Astrocyte (in vitro differentiated cells and primary cell): ENCODE data around the gene CMTR1.

Source experiments
- EZH2 ChIP-seq: IDR thresholded peaks from 2 replicates; pipeline ENCODE4 v1.6.1; 2012; ENCODE audit warnings: mild to moderate bottlenecking, low read length, inconsistent platforms; ENCODE audit not compliant: insufficient read depth
- TF ChIP-seq, protein P1 (sequence below): IDR thresholded peaks from 2 replicates; pipeline ENCODE4 v1.5.1; 2011; ENCODE audit warnings: low read depth, mild to moderate bottlenecking, inconsistent platforms, low read length, moderate library complexity; ENCODE audit not compliant: insufficient read depth

DNA sequence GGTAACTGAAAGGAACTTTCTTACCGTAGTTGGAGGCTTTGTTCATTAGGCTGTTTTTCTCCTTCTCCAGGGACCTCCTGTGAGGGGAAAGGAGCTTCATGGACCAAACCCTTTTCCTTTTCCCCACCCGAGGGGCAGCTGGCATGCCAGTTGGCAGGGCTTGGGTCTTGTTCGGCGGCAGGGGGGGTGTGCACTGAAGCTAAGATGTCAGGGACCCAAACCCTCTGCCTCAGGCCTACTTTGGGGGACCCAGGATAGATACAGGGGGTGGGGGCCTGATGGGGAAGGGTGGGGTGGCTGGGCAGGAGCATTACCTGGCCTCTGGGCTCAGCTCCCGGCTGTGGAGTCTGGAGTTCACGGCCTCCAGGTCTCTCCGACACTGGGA is 51.8 kb downstream of the CMTR1 start:
- TF ChIP-seq, protein P1, sequence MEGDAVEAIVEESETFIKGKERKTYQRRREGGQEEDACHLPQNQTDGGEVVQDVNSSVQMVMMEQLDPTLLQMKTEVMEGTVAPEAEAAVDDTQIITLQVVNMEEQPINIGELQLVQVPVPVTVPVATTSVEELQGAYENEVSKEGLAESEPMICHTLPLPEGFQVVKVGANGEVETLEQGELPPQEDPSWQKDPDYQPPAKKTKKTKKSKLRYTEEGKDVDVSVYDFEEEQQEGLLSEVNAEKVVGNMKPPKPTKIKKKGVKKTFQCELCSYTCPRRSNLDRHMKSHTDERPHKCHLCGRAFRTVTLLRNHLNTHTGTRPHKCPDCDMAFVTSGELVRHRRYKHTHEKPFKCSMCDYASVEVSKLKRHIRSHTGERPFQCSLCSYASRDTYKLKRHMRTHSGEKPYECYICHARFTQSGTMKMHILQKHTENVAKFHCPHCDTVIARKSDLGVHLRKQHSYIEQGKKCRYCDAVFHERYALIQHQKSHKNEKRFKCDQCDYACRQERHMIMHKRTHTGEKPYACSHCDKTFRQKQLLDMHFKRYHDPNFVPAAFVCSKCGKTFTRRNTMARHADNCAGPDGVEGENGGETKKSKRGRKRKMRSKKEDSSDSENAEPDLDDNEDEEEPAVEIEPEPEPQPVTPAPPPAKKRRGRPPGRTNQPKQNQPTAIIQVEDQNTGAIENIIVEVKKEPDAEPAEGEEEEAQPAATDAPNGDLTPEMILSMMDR: no peak
- TF ChIP-seq EZH2: no peak
